Measurements from ENCODE around the gene XRCC1. TPM values are rescaled to one million over a fixed set of nuclear protein-coding genes. Genes with fewer than 3 reads are reported as not detected.
"Not testable (repeated sequence)": the region's sequence is repeated elsewhere in the genome, so short reads cannot be mapped to it uniquely, and the experiment has no call there.

XRCC1 gene
- total RNA-seq, 2 experiments from 2014 or later: 27.2 to 35.9 TPM

DNA sequence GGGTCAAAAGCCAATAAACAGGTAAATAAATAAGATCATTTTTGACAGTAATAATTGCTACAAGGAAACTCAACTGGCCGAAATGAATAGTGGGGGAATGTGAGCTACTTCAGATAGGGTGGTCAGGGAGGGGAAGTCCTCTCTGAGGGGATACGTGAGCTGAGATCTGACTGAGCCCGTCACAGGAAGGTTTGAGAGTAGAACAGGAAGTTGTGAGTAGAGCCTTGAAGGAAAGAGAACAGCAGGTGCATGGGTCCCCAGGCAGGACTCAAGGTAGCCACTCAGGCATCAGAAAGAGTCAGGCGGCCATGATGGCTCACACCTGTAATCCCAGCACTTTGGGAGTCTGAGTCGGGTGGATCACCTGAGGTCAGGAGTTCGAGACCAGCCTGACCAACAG, 14.4 kb upstream of the XRCC1 start:
- Histone ChIP-seq H3K27ac (ENCODE audit: low read depth, low read length, poor library complexity, severe bottlenecking) (no peak overlapping the region), H3K9me2 (ENCODE audit: insufficient read depth, low read length) (no peaks in the 10 kb centered on the region), H3K4me1 (ENCODE audit: insufficient read depth, low read length, poor library complexity, severe bottlenecking) (peaks cover 8% of the 10 kb centered on the region), H3K4me3 (ENCODE audit: low read depth, low read length, poor library complexity, severe bottlenecking) (no peak overlapping the region), H3K79me2 (ENCODE audit: insufficient read depth, low read depth, low read length) (no peaks in the 10 kb centered on the region), H3K9me3 (ENCODE audit: low read length) (no peaks in the 10 kb centered on the region), H4K20me1 (ENCODE audit: insufficient read depth, low read length) (no peaks in the 10 kb centered on the region), H2AFZ (ENCODE audit: low read length) (no peak overlapping the region), H3K4me2 (ENCODE audit: low read length) (no peak overlapping the region), H3K36me3 (ENCODE audit: insufficient read depth, low read length) (peaks cover 5% of the 10 kb centered on the region; the same call in 1 of the 2 replicates)
- DNase-seq (ENCODE audit: low spot score): peak; percentile 29
- intact Hi-C loops (cut with micrococcal nuclease; ENCODE audit: unreplicated experiment): loop anchor here (10.0 kb wide), 2 partner anchors 55 to 145 kb away; partner anchors contain the start of gene ZNF575
- CTCF ChIA-PET (ENCODE audit: unreplicated experiment): no interaction called here
- POLR2A ChIA-PET: interaction anchor here (0.6 kb wide), 1 partner anchor 79 kb away, joined by 3 read pairs; no protein-coding TSS in a partner anchor
- TF ChIP-seq EZH2phosphoT487 (IDR thresholded peaks at IDR 0.05; ENCODE audit: borderline replicate concordance, low read depth, low read length): no peak
- TF ChIP-seq, protein P1, sequence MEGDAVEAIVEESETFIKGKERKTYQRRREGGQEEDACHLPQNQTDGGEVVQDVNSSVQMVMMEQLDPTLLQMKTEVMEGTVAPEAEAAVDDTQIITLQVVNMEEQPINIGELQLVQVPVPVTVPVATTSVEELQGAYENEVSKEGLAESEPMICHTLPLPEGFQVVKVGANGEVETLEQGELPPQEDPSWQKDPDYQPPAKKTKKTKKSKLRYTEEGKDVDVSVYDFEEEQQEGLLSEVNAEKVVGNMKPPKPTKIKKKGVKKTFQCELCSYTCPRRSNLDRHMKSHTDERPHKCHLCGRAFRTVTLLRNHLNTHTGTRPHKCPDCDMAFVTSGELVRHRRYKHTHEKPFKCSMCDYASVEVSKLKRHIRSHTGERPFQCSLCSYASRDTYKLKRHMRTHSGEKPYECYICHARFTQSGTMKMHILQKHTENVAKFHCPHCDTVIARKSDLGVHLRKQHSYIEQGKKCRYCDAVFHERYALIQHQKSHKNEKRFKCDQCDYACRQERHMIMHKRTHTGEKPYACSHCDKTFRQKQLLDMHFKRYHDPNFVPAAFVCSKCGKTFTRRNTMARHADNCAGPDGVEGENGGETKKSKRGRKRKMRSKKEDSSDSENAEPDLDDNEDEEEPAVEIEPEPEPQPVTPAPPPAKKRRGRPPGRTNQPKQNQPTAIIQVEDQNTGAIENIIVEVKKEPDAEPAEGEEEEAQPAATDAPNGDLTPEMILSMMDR (conservative IDR thresholded peaks at IDR 0.05; ENCODE audit: low read length): no peak
- BruUV-seq (replicated peaks): no TSS peak

DNA sequence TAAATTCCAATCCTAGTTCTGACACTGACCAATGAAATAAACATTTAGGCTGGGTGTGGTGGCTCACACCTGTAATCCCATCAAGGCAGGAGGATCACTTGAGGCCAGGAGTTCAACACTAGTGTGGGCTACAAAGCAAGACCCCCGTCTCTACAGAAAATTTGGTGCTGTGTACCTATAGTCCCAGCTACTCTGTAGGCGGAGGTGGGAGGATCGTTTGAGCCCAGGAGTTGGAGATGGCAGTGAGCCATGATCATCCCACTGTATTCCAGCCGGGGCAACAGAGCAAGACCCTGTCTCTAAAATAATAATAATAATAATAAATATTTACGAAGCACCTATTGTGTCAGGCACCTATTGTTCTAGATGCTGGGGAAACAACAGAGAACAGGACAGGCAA, 13.9 kb upstream of the XRCC1 start:
- no peaks in the 10 kb centered on the region for H4K20me1 ChIP-seq (ENCODE audit: insufficient read depth, low read length)
- ChIA-PET CTCF (ENCODE audit: unreplicated experiment) (no interaction called here), POLR2A (no interaction called here)
- no peak overlapping the region for H3K27ac ChIP-seq (ENCODE audit: low read depth, low read length, poor library complexity, severe bottlenecking)
- no peak overlapping the region for H2AFZ ChIP-seq (ENCODE audit: low read length)
- H3K36me3 ChIP-seq (ENCODE audit: insufficient read depth, low read length): peaks cover 5% of the 10 kb centered on the region; the same call in 1 of the 2 replicates
- TF ChIP-seq, protein P1 (conservative IDR thresholded peaks at IDR 0.05; ENCODE audit: low read length): no peak
- TF ChIP-seq EZH2phosphoT487 (IDR thresholded peaks at IDR 0.05; ENCODE audit: borderline replicate concordance, low read depth, low read length): no peak
- DNase-seq (ENCODE audit: low spot score): no peak
- no peaks in the 10 kb centered on the region for H3K9me2 ChIP-seq (ENCODE audit: insufficient read depth, low read length)
- BruUV-seq (replicated peaks): no TSS peak
- no peaks in the 10 kb centered on the region for H3K9me3 ChIP-seq (ENCODE audit: low read length)
- H3K4me1 ChIP-seq (ENCODE audit: insufficient read depth, low read length, poor library complexity, severe bottlenecking): peaks cover 8% of the 10 kb centered on the region
- intact Hi-C loops (cut with micrococcal nuclease; ENCODE audit: unreplicated experiment): no loop called here
- no peak overlapping the region for H3K4me3 ChIP-seq (ENCODE audit: low read depth, low read length, poor library complexity, severe bottlenecking)
- H3K4me2 ChIP-seq (ENCODE audit: low read length): no peak overlapping the region
- H3K79me2 ChIP-seq (ENCODE audit: insufficient read depth, low read depth, low read length): no peaks in the 10 kb centered on the region

DNA sequence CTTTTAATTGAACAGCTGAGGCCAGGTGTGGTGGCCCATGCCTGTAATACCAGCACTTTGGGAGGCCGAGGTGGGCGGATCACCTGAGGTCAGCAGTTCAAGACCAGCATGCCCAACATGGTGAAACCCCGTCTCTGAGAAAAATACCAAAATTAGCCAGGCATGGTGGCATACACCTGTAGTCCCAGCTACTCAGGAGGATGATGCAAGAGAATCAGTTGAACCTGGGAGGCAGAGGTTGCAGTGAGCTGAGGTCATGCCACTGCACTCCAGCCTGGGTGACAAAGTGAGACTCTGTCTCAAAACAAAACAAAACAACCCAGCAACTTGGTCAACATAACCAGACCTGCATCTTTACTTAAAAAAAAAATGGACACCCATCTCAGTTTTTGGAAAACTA, 11.7 kb upstream of the XRCC1 start:
- H3K79me2 ChIP-seq (ENCODE audit: insufficient read depth, low read depth, low read length); H3K9me3 ChIP-seq (ENCODE audit: low read length); H3K36me3 ChIP-seq (ENCODE audit: insufficient read depth, low read length); H3K27ac ChIP-seq (ENCODE audit: low read depth, low read length, poor library complexity, severe bottlenecking); CTCF ChIA-PET (ENCODE audit: unreplicated experiment); DNase-seq (ENCODE audit: low spot score); BruUV-seq (replicated peaks); H2AFZ ChIP-seq (ENCODE audit: low read length); H3K9me2 ChIP-seq (ENCODE audit: insufficient read depth, low read length); H3K4me2 ChIP-seq (ENCODE audit: low read length); intact Hi-C loops (cut with micrococcal nuclease; ENCODE audit: unreplicated experiment); H3K4me3 ChIP-seq (ENCODE audit: low read depth, low read length, poor library complexity, severe bottlenecking); H4K20me1 ChIP-seq (ENCODE audit: insufficient read depth, low read length): not testable (repeated sequence)
- POLR2A ChIA-PET: interaction anchor here (0.6 kb wide), 1 partner anchor 75 kb away, joined by 3 read pairs; no protein-coding TSS in a partner anchor
- H3K4me1 ChIP-seq (ENCODE audit: insufficient read depth, low read length, poor library complexity, severe bottlenecking): peaks cover 12% of the 10 kb centered on the region

Measured in OCI-LY7 (cell line).